NCI-H460 (cell line): Measurements from ENCODE around the gene SSR1. TPM values are rescaled to one million over a fixed set of nuclear protein-coding genes. Genes with fewer than 3 reads are reported as not detected.

Experiments
- DNase-seq: peaks from one replicate; pipeline ENCODE4 v3.0.0-alpha.2; 2016; ENCODE audit warnings: low read depth; ENCODE audit errors: extremely low read depth
- total RNA-seq: library from RNA; depleted of rRNA; stranded (reverse); fragments of >200 nt; shearing (Covaris generic); gene quantifications from 2 replicates; pipeline ENCODE4 v1.2.3, GENCODE V29; 2014

Gene SSR1
- total RNA-seq, 1 experiment from 2014 or later: 141 TPM

DNA sequence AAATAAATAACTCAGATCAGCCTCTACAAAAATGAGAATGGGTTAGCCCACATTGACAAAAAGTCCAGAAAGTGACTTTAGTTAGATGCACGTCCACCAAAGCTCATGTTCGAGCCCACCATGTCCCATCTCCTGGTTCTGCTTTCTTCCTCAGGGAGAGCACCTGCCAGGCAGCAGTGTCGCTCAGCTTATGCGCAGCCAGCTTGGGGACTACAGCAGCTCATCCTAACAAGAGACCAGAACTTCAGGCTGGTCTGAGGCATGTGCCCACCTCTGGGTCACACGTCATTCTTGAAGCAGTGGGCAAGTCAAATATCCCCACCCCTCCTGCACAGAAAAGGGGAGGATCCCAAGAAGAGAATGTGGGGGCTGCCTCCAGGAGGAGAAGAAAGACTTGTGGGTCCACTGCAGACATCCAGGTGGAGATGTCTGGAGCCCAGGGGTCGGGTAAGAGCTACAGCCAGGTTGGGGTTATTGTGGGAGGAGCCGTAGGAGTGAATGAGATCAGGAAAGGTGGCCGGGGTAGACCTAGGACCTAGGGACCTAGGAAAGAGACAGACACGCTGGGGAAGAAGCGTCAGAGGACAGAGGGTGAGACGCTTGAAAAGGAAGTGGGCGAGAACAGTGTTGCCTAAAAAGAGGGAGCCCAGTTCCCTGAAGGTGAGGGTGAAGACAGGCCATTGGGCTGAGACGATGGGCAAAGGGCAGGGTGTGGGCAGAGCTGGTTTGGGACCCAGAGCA is 52.5 kb downstream of the SSR1 start:
- DNase-seq: no peak

DNA sequence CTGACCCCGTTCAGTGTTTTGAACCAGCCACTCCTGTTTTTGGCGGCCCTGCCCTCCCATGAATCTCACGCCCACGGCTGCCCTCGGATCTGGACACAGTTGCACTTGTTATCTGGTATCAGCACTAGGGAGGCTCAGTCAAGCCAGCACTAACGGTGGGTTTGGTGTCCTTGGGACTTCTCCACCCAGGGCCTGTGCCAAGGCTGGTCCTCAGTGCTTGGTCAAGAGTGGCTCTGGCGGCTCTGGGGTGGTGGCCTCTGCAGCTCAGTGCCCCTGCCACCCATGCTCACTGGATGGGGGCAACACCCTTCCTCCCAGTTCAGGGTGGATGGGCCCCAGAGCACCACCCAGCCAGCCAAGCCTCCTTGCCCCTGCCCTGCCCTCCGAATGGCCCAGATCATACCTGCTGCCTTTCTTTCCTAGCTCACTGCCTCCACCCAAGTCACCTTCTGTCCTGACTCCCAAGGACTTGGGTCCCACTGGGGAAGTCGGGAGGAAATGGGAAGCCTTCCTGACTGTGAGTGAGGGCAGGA is 54.7 kb downstream of the SSR1 start:
- DNase-seq: no peak

DNA sequence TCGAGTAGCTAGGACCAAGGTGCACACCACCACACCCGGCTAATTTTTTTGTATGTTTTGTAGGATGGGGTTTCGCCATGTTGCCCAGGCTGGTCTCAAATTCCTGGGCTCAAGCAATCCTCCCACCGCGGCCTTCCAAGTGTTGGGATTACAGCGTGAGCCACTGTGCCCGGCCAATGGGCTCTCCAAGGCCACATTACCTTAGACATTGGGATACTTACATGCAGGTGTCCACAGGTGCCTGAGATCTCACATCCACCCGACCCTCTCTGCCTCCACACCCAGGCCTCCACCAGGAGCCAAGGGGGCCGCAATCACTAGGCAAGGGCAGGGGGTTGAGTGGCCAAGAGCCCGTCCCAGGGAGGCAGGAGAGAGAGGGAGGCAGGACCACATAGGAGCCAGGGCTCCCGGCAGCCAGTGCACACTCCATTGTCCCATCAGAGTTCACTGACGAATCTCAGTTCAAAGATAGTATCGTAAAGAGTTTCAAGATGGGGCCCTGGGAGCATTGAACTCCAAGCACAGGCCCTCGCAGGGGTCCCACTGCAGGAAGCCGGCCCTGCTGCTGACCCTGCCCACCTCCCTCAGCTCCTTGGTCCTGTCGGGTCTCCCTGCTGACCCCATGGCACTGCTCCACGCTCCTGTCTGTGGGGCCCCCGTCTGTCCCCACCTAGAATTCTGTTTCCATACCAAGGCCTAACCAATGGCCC is 55.3 kb downstream of the SSR1 start:
- DNase-seq: no peak

DNA sequence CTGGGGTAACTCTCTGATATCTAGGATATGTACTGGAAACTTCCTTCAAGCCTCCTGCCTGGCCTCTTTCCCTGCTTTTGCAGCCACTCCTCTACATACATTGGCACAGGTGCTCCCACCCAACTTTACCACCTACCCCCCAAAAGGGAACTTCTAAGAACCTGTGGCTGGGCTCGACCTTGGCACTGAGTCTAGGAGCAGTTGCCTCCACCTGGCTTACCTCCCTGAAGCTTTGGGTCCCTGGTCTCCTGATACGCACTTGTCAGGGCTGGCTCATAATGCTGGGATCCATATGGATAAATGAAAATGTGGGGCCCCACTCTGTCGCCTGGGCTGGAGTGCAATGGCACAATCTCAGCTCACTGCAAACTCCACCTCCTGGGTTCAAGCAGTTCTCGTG is 56.2 kb downstream of the SSR1 start:
- DNase-seq: no peak

DNA sequence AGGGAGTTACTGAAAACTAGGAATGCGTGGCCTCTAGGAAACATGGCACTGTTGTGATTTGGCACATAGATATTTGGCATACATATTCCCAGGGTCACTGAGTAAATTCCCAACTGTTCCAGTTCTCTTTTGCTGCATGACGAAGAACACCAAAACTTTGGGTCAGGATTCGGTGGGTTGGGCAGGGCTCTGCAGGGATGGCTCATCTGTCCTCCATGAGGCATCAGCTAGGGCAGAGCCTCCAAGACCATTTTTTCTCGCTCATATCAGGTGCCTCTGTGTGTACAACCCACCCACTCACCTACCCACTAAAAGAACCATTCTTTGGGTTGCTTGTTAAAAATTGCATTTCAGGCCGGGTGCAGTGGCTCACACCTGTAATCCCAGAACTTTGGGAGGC is 57.1 kb downstream of the SSR1 start:
- DNase-seq: no peak

DNA sequence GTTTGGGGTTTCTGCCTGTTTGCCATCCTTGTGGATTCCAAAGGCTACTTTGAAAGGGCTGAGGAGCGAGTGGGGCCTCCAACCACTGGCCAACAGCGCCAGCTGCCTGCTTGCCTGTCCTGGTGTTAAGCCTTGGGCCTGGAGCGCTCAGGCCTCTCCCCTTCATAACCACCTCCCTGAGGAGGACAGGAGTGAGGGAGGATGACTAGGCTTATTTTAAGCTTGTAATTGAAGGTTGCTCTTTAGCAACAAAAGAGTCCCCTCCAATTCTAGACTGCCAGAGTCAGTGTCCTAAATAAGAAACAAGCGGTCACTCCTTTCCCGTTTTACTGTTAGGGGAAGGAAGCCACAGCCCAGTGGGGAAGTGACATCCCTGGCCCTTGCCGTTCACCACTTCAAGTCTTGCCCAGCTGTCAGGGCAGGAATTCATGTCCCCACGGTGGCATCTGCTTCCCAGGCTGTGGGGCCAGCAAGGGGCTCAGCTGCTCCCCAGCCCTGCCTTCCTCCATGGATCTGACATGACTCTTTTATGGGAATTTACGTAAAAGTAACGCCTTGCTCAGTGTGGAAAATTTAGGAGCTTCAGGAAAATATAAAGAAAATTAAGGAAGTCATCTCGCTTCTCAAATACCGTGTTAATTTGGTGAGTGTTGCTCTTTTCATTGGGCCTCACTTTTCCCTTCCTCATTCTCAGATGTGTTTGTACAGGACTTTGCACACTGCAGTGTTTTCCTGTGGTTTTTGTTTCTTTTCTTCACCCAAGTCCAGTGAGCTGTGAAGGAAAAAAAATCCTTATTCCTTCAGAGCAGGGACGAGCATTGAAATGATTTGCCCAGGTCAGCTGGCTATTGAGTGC is 57.8 kb downstream of the SSR1 start:
- no peak for DNase-seq

DNA sequence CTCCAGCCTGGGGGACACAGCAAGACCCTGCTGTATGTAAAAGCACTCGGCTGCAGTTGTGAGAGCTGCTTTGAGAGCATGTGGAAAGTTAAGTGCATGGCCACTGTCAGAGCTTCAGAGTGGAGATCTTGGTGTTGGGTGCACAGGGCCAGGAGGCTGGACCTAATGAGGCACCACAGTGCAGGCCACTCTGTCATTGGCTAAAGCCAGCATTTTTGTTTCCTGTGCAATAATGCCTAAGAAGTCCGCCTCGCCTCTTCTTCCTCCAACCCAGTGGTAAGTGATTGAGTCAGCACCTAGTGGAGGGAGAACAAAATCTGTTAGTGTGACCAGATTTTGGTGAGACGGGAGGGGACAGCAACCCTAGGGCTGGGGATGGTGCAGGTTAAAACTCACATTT is 60.6 kb downstream of the SSR1 start:
- no peak for DNase-seq

DNA sequence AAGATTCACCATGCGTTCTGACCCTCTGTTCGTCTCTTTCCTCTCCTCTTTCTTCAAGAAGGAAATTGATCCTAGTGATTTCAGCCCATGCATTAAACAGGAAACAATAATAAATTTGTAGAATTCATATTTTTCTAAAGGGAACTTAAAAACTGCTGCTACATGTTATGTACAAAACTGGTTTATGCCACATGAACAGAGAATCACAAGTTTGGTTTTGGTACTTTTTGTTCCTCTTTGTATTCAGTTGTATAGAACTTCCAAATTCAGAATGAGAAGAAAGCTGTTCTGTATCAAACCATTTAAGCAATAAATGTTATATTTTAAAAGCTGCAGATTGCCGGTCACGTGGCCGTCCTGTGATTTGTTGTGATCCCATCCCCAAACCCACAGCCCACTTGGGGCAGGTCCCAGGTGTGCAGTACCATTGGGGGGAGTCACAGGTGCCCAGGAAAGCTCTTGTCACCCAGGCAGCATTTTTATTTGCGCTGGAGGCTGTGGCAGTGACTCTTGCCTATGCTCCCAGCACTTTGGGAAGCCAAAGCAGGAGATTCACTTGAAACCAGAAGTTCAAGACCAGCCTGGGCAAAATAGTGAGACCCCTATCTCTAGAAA is 61.2 kb downstream of the SSR1 start:
- no peak for DNase-seq

DNA sequence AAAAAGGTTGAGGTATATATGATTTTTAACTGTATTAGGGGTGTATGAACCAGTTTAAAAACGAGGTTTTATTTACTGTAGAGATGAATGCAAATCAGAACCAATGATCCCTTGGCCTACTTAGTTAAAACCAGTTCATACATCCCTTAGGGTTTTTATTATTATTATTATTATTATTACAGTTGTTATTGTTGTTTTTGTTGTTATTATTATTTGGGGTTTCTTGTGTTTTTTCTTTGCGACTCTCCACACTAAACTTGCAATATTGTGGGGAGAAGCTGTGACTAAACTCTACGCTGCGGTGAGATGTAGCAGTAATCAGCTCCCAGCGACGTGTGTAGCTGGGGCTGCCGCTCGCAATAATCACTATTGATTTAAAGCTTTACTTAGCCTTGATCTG is 62.2 kb downstream of the SSR1 start:
- no peak for DNase-seq

DNA sequence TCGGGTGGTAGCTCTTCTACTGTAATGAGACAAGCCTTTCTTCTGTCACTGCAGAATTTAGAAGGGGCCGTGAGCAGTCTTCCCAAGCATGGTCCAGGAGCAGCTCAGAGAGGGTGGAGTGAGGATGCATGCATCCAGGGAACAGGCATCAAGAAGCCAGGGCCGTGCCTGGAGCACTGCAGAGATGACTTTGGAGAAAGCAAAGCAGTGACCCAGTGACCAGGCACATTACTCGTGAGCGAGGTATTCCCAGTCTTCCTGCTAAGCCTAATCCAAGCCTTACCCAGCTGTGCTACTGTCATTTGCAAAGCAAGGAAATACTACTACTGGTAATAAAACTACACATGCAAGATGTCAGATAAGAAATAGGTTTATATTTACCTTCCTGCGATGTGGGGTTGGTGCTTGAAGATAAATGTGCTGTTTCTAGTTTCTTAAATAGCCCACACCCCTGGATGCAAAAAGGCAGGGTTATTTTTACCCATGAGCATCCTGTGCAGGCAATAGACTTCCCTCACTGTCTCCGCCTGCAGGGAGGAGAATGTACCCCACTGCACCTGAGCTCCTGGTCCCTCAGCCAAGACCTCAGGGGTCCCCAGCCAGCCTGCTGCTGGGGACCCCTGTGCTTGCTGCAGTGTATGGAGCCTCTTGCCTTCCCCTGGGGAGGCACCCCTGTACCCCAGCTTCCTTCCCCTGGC is 62.9 kb downstream of the SSR1 start:
- DNase-seq: no peak

DNA sequence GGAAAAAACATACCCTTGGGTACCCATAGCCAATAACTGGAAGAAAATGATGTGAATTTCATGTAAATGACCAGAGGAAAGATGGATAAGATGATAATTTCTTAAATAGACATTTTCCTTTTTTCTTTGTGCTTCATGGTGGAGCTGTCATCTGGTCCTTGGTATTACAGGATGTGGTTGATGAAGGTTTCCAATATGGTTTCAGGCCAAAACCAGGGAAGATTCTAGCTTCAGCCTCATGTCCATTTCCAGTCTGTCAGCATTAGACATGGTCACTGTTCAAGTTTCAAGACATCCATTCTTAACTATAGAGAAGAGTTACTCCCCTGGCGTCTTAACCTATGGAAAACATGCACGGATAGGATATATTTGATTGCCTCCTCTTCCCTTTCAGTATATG is 63.6 kb downstream of the SSR1 start:
- no peak for DNase-seq

DNA sequence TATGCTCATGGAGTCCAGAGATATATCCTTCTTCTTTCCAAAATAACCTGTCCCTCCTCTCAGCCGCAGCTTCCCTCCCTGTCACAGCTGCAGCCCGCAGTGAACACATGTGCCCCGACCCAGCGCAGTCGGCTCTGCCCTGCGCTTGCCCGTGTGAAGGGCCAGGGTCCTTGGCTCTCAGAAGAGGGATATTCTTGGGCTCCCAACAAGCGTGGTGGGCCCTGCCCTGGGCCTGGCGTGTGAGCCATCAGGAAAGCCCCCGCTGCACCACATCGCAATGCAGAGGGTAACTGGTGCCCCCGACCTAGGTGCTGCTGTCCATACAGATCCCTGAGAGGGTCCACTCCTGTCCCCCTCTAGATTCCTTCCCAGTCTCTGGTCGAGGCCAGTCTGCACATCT is 65.2 kb downstream of the SSR1 start:
- DNase-seq: no peak

DNA sequence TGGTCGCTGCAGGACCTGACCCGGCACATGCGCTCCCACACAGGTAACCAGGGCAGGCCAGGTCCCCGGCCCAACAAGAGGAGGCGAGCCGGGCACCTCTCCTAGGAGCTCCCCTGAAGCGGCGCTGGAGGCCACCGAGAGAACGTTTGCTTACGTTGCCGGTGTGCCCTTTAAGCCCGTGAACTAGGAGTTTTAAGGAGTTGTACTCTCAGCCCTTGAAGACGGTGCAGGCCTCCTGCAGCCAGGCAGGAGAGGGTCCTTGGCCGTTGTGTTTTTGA is 65.9 kb downstream of the SSR1 start:
- DNase-seq: no peak

DNA sequence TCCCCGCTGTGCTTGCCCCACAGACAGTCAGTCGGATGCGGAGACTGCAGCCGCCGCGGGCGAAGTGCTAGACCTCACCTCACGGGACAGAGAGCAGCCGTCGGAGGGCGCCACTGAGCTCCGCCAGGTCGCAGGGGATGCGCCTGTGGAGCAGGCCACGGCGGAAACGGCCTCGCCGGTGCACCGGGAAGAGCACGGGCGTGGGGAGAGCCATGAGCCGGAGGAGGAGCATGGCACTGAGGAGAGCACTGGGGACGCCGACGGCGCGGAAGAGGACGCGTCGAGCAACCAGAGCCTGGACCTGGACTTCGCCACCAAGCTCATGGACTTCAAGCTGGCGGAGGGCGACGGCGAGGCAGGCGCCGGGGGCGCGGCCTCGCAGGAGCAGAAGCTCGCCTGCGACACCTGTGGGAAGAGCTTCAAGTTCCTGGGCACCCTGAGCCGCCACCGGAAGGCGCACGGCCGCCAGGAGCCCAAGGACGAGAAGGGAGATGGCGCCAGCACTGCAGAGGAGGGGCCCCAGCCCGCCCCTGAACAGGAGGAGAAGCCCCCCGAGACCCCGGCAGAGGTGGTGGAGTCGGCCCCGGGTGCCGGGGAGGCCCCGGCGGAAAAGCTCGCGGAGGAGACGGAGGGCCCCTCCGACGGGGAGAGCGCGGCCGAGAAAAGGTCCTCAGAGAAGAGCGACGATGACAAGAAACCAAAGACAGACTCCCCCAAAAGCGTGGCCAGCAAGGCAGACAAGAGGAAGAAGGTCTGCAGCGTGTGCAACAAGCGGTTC is 66.4 kb downstream of the SSR1 start:
- DNase-seq: no peak

DNA sequence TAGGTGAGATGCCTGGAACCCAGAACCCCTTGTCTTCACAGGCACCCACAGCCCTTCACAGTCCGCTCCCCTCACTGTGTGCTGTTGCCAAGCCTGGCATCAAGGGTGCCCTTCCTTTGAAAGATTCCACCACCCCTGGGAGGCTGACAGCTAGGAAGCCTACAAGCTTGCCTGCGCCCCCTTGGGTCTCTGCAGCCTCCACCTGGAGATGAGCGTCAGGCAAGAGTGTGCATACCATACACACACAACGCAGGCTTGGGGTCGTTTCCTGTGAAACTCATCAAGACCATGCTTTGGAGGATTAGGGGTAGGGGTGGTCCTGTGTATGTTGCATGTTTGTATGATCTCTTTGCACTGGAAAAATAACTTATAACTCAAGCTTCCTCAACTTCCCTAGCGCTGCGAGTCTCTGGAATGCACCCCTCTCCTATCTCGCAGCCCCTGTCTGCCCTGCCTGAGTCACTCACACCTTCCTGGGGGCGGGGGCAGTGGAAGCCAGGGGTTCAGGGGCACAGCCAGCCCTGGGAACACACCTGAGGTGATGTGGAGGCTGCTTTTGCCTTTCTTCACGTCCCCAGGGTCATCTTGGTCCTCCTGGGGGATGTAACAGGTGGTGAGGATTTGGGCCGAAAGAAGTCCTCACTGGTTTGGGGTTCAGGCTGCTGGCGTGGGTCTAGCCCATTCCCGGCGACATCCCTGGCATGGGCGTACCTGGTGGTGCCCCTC is 67.2 kb downstream of the SSR1 start:
- DNase-seq: no peak

DNA sequence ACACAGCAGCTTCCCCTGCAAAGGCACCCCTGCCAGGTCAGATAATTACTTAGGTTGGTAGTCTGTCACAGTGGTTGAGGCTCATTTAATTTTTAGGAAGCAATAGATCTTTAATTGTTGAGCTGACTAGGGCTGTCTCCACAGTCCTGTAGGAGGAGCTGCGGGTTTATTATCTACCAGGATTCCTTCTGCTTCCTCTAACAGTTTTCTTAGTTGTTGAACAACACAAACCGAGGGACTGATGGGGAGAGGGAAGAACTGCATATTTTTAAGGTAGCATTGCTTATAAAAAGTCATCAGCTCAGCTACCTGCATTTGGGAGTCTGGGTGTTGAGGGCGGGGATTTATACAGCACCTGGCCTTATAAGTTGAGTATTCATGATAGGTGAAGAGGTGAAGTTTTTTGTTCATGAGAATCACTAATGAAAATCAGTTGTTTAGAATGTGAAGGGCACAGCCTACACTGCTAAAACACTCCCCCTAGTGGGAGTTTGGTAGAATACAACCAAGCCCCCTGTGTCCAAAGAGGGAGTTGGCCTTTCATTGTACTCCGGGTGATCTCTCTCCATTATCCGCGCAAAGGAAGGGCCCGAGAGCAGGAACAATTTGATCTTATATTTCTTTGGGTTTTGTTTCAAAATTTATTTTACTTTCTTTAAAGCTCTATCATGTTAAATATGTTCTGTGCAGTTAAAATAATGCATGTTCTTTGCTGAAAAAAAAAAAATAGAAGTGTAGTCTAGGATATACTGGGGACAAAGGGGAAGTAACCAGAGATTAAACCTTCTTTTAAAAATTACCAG is 69.6 kb downstream of the SSR1 start:
- peak; percentile 43 for DNase-seq

DNA sequence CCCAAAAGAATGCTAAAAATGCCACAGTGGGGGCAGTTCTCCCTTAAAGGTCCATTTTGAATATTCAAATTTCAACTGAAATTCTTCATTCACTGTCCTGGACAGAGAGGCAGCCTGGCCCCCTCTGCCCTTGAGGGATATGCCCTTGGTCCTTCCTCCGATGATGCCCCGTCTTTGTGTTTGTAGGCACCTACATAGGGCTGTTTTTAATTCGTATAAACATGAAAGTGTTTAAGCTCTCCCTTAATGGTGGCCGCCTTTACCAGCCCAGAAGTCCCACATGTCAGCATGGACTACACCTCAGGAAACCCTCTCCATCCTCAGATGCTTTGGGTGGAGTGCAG is 70.2 kb downstream of the SSR1 start:
- DNase-seq: no peak
